ENCODE results near the gene HSD17B2.

GRCh38 chr16:82096641-82097040 is 61.6 kb downstream of the HSD17B2 start:
- TF ChIP-seq, protein P1, sequence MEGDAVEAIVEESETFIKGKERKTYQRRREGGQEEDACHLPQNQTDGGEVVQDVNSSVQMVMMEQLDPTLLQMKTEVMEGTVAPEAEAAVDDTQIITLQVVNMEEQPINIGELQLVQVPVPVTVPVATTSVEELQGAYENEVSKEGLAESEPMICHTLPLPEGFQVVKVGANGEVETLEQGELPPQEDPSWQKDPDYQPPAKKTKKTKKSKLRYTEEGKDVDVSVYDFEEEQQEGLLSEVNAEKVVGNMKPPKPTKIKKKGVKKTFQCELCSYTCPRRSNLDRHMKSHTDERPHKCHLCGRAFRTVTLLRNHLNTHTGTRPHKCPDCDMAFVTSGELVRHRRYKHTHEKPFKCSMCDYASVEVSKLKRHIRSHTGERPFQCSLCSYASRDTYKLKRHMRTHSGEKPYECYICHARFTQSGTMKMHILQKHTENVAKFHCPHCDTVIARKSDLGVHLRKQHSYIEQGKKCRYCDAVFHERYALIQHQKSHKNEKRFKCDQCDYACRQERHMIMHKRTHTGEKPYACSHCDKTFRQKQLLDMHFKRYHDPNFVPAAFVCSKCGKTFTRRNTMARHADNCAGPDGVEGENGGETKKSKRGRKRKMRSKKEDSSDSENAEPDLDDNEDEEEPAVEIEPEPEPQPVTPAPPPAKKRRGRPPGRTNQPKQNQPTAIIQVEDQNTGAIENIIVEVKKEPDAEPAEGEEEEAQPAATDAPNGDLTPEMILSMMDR (IDR thresholded peaks at IDR 0.05; ENCODE audit: low read depth, low read length, missing input control) = no peak
- TF ChIP-seq RXRA (IDR thresholded peaks at IDR 0.05) (no peak), FOXA1 (IDR thresholded peaks at IDR 0.05) (no peak), HNF4A (conservative IDR thresholded peaks at IDR 0.05) (no peak), GABPA (IDR thresholded peaks at IDR 0.05 in 1 of 2, conservative IDR thresholded peaks at IDR 0.05 in 1 of 2) (no peak), RAD21 (IDR thresholded peaks at IDR 0.05) (no peak)
- TF ChIP-seq, protein P2, sequence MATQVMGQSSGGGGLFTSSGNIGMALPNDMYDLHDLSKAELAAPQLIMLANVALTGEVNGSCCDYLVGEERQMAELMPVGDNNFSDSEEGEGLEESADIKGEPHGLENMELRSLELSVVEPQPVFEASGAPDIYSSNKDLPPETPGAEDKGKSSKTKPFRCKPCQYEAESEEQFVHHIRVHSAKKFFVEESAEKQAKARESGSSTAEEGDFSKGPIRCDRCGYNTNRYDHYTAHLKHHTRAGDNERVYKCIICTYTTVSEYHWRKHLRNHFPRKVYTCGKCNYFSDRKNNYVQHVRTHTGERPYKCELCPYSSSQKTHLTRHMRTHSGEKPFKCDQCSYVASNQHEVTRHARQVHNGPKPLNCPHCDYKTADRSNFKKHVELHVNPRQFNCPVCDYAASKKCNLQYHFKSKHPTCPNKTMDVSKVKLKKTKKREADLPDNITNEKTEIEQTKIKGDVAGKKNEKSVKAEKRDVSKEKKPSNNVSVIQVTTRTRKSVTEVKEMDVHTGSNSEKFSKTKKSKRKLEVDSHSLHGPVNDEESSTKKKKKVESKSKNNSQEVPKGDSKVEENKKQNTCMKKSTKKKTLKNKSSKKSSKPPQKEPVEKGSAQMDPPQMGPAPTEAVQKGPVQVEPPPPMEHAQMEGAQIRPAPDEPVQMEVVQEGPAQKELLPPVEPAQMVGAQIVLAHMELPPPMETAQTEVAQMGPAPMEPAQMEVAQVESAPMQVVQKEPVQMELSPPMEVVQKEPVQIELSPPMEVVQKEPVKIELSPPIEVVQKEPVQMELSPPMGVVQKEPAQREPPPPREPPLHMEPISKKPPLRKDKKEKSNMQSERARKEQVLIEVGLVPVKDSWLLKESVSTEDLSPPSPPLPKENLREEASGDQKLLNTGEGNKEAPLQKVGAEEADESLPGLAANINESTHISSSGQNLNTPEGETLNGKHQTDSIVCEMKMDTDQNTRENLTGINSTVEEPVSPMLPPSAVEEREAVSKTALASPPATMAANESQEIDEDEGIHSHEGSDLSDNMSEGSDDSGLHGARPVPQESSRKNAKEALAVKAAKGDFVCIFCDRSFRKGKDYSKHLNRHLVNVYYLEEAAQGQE (IDR thresholded peaks at IDR 0.05) = no peak
